GM21825 (cell line): ENCODE data around the gene GOLT1A.

Experiments used
- ATAC-seq: cut with Tn5 transposase; IDR thresholded peaks from one replicate; pipeline ENCODE4 v1.9.1; 2021; ENCODE audit warnings: mild to moderate bottlenecking, moderate library complexity; ENCODE audit not compliant: unreplicated experiment

GOLT1A gene

DNA sequence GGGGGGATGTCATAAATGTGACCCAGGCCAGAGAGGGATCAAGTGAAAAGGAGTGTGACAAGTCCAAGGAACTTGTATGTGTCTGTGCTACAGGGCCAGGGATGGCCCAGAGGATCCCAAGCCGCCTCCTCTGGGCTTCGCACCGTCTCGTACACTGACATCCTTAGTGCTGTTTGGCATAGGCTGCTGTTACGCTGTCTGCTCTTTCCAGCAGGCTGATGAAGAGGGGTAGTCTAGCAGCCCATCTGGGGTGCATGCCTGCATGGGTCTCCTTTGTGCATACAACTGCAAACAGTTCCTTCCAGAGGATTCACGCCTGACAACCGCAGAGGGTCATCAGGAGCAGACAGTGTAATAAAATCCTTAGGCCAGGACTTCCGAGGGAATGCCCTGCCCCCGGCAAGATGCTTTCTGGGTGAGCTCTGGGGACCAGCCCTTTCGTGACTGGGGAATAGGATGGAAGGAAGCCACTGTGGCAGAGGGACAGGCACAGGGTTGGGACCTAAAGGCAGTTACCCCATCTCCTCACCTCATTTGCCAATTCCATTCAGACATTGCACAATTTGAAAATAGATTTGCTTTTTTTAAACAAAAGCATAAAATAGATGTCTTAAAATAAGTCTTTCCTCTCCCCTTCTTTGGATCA, 6.3 kb upstream of the GOLT1A start:
- no peak for ATAC-seq

DNA sequence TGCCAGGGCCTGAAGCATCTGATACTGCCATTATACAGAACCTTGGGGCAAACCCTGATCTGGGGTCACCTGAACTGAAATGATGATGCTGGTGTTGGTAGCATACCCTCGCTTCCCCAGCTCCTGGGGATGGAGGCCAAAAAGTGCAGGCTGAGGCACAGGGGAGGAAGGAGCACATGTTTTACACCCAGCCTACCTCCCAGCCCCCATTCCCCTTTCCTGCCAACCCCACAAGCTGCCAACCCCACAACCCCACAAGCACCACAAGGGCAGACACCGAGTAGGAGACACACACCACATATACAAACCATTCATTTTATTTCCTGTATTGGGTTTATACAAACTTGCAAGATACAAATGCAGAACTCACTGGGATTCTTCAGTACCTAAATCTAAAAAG, 4.8 kb upstream of the GOLT1A start:
- ATAC-seq = no peak

DNA sequence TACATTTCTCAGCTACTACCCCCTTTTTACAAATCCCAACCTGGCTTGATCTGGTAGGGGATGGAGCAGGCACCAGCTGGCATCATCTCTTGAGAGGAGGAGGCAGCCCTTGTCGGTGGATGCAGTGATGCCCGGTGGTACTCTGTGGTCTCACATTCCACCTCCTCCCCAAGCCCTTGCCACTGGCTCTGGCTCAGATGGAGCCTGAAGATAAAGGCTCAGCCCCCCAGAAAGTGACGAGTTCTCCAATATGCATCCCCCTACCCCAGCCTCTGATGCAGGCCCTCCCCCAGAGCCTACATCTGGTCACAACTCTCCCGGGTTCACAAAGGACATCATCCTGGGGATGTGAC, 3.8 kb upstream of the GOLT1A start:
- ATAC-seq = no peak

DNA sequence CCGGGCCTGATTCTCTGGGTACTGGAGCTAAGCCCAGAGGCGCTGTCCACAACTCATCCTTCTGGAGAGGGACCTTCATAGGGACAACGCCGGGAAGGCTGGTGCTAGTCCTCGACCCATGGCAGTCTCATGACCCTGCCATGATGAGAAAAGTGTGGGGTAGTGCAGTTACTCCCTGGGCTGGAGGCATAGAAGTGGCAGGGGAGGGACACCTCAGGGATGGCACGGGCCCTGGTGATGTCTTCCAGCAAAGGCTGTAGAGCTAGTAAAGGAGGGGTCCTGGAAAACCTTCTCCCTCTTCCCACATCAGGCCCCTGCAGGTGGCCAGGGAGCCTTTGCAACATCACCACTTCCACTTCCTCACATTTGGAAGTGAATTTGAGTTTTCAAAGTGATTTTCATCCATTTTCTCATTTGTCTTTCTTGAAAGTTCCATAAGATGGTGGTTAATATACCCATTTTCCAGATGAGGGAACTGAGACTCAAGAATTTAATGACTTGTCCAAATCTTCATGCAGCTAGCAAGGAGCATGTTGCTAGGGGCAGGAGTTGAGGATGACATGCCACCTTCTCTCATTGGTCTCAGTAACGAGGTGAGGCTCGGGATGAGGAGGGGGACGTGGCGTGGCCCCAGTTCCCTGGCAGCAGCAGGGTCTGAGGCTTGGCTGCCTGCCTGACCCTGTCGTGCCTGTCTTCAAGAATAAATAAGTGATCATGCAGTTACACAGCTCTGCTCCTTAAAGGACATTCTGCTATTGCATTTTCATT, 3.3 kb upstream of the GOLT1A start:
- no peak for ATAC-seq

DNA sequence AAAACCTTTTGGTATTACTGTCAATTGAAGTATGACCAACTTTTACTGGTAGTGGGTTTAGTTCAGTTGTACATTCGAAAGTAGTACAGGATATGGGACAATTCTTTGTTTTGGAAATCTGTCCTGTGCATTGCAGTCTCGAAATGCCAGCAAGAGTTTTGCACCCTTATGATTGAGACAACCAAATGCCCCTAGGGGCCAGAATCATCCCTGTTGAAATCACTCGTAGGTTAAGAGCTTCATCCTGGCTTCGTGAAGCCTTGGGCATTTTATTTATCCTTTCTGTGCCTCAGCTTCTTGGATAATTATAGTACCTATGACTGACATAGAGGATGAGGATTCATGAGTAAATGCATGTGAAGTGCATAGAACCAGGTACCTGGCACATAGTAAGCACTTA, 2.4 kb upstream of the GOLT1A start:
- ATAC-seq = no peak

DNA sequence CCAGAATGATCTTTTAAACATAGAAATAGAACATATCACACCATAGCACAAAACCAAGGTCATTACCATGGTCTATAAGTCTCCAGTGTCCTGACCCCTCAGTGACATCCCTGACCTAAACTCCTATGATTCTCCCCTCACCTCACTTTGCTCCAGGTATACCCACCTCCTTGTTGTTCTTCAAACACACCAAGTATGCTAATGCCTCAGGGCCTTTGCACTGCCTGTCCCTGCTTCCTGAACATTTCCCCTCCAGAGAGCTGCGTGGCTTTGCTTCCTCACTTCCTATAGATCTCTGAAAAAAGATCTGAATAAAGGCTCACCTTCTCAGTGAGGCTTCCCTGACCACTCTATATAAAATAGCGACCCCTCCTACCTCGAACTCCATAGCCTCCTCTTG, 1.1 kb downstream of the GOLT1A start:
- no peak for ATAC-seq

DNA sequence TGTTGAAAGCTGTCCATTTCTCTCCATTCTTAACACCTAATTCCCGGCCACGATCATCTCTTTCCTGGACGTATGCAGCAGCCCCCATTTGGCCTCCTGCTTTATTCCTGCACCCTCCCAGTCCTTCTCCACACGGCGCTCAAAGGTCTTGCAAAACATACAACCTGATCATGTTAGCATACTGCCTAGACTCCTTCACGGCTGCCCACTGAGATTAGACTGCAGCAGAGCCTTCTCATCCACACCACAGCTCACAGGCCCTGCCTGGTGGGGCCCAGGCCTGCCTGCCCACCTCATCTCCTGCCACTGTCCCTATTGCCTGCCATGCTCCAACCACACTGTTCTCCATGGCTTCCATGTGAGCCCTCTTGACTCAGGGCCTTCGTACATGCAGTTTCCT, 2.7 kb downstream of the GOLT1A start:
- ATAC-seq = no peak

DNA sequence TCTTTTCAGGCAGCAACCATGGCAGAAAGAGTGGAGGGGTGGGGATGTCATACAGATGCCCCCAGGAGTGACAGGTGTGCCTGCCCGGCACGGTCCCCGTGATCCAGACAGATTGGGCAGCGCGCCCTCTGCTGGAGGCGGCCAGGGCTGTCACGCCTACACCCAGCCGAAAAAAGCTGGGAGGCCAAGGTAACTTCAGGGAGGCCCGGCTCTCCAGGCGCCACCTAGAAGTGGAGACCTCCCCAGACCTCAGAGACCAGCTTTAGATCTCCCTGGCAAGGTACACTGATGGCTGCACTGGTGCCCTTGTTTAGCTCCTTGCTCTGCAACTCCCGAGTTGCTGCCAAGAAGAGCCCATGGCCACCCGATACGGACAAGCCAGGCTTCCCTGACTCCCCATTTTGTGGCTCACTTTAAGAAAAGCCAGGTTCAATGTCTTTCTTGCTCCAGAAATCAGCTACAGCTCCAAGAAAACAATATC, 6.6 kb downstream of the GOLT1A start:
- no peak for ATAC-seq

DNA sequence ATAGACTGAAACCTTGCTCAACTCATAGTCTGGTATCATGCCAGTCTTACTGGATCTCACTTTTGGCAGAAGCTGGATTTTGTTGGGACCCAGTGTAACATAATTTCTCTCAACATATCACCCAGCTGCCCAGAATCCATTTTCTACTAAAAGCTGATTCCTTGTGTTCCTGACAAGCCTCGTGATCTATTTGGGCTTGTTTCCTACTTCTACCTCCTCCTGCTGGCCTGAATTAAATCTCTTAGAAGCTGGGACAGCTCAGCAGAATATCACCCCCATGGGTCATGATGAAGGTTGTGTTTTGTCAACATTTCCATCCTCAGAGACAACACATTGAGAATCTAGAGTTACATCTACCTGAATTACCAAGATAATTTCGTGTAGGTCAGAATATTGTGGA, 7.7 kb downstream of the GOLT1A start:
- no peak for ATAC-seq

DNA sequence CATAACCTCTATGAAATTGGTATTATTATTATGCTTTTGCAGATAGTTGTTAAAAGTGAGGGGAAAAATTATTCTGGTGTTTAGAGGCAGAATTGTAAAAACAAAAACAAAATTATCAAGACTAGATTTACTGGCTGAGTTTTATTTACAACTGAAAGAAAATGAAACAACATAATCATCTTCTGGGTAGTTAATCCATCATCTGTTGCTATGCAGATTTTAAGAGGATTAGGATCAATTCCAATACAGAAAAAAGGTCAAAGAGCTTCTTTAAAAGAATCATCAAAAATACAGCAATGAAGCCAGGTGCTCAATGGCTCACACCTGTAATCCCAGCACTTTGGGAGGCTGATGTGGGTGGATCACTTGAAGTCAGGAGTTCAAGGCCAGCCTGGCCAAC, 8.3 kb downstream of the GOLT1A start:
- ATAC-seq = no peak

DNA sequence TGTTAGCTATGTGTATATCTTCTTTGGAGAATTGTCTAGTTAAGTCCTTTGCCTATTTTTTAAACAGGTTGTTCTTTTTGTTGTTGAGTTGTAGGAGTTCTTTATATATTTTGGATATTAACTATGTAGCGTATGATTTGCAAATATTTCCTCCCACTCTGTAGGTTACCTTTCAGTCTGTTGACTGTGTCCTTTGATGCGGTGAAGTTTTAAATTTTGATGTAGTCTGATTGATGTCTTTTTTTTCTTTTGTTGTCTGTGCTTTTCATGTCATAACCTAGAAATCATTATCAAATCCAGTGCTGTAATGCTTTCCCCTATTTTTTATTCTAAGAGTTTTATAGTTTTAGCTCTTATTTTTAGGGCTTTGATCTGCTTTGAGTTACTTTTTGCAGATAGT, 8.8 kb downstream of the GOLT1A start:
- no peak for ATAC-seq

DNA sequence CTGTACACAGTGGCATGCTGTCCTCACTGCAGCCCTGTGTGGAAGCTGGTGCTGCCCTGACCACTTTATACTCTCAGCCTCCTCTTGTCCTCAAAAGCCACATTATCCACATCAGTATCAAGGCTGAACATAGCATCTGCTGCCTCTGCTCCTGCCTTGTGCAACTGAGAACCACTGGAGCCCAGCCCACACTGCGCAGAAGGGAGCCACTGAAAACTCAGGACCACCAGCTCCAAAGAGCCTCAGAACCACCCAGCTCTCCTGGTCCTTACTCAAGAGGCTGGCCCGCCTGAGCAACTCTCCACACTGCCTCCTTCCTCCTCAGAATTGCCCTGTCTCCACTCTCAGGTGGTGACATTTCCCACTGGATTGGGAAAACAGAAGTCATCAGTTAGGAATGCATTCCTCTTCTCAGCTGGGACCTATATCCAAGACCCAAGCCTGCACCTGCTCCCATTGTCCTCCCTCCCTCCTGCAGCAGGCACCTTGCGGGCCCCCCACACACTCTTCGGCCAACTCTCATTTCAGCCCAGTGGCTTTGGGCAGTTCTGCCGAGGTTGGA, 10.5 kb downstream of the GOLT1A start:
- no peak for ATAC-seq

DNA sequence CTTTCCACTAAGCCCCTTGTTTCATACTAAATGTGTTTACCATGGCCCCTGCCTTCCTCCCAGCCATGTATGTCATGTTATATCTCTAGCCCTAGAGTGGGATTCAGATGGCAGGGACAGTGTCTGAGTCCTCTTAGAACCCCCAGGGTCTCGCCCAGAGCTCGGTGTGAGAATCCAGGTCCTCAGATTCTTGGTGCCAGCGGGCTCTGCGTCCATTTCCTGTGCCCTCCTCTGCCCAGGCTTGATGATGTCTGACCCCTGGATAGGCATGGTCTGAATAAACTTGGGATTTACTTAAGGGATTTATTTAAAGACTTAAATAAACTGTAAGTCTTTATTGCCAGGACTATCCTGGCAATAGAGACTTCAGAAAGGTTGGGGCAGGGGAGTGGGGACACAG, 11.3 kb downstream of the GOLT1A start:
- ATAC-seq = no peak

DNA sequence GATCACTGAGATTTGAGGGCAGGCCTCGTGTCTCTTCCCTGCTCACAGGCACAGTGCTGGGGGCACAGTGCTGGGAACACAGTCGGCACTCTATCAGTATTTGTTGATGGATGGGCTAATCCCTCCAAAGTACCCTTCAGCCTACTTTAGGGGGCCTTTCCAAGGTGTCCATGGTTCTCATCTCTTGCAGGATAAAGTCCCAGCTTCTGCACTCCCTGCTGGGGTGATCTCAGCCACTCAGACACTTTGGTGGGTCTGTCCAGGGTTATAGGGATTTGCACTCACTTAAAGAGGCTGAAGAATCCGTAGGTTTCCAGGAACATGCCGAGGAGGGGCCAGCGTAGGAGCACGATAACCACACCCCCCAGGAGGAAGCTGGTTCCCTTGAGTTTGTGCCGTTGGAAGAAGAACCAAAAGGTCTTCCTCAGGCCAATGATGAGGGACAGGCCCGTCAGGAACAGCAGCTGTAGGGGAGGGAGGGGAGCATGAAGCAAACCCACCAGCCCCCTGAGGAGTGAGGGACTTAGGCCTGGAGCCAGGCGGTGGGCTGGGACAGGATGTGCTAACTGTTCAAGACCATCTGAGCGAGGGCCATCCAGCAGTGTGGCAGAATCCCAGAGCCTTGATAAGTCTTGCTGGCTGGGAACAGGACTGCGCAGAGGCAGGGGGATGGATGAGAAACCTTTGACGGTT, 12.3 kb downstream of the GOLT1A start:
- no peak for ATAC-seq

DNA sequence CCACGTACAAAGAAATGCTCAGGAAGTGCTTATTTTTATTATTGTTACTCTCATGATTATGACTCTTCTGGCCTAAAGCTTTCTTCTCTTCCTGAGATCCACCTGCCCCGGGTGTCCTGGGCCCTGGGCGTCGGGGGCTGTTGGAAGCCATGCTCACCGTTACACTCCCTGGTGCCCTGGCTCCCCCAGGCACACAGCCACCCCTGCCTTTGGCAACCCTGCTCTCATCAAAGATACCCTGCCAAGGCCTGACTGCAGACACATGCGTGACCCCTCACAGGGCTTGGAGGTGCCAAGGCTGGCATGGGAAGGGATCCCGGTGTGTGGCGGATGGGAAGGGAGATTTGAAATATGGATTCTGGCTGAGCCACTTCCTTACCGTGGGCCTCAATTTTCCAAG, 14.2 kb downstream of the GOLT1A start:
- ATAC-seq = no peak

DNA sequence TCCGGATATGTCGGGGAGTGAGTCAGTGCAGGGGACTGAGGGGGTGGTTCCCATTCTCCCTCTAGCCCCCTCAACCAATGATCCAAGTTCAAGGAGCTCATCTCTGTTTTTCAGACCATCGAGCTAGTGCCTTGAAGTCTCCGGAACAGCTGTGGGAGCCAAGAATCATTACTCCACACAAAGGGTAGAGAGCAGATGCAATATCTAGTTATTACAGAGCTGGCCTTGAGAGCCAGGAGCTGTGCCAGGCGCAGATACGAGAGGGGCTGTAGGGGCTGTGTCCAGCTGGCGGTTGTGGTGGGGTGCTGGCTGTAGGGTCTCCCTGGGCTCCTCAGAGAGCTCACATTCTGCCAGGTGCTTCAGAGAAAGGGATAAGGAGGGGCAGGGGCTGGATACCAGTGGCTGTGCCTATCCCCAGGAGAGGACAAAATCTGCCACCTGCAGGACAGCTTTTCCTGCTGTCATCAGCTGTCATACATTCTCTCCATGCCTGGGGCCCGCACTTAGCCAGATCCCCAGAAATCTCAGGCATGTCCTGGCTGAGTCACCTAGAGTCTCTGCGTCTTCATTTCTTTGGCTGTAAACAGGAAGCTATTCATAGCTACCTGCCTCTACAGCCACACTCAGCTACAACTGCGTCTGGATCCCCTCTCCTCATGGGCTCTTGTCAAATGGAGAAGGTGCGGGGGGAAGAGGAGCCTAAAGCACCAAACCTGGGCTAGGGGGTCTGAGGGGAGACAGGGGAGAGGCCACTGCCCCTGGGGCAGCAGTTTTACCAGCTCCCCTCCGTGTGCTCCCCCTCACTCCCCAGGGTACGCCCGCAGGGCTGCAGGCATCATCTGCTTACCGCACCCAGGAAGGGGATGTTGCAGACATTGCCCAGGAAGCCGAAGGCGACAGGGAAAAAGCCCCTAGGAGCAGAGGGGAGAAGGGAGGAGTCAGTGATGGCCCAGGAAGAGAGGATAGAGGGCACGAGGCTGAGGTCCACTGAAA, 15.1 kb downstream of the GOLT1A start:
- no peak for ATAC-seq

DNA sequence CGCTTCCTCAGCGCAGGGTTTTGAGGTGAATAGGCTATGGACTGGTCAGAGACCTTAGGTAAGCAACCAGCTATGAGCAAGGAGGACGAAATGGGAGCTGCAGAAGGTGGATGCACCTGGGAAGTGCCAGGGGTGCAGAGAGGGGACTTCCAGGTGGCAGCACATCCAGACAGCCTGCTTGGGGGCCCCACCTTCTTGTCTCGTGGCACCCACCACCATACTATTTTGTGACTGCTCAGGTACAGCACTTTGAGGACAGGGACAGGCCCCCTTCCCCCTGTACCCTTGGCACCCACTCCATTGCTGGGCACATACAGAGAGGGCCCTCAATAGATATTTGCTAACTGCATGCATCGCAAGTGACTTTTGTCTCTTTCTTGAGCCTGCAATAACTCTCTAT, 16.7 kb downstream of the GOLT1A start:
- no peak for ATAC-seq

DNA sequence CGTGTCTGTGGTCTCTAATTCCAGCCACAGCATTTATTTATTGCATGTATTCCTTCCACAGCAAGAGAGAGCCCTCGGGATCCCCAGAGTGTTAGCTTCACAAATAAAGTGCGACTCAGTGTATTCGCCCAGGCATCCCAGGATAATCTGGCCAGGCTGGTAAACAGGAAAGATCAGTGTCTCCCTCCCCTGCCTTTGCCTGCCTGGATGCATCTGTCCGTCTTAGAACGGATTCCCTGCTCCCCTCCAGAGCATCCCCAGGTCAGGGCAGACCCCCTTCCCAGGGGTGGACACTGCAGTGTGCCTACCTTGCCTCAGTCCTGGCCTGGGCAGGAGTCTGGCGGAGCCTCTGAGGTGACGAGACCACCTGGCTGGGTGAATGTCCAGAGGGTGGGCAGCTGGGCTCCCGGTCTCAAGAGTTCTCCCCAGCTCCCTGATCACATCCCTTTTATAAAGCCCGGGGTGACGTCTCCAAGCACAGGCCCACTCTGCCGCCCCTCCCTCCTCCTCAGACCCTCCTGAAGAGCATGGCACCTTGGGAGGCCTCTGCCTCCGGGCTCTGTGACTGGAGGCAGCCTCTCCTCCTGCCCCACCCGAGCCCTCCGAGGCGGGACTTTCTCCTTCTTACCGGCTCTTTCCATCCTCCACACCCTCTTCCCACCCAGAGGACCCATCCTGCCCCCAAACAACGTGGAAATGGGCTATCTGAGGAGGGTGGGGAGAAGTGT, 17.6 kb downstream of the GOLT1A start, which contains the start of gene KISS1:
TSS of gene KISS1 (minus strand) at position 424 of the 728 bp plus-strand sequence. CDS start 3,615 bp downstream, outside the sequence.
- no peak for ATAC-seq

DNA sequence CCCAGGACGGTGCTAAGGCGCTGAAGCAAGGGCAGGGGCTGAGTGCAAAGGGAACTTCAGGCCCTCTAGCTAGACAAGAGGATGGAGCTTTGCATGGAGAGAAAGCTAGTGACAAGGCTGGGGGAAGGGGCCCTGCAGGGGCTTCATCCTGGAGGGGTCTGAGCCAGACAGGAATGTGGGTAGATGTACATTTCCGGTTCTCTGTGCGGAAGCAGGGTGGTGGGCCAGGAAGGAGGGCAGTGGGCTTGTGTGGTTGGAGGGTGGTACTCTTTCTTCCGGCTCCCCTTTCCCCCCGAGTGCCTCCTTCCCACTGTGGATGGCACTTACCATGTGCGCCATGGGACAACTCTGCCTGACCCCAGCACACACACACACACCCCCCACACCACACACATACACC, 19.0 kb downstream of the GOLT1A start:
- no peak for ATAC-seq

DNA sequence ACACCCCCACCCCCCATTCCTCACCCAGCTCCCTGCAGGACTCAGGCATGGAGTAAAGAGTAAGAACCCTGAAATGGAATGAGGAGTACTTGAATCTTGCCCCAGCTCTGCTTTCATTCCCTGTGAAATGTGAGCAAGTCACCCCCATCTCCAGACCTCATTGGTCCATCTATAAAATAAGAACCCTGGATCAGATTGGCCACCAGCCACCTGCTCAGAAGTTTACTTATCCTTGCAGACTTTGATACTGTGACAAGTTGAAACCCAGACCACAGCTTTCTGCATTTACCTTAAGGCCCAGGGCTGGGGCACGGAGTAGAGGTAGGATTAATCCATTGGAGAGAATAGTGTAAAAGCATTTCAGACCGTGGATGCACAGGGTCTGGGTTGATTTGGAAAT, 19.7 kb downstream of the GOLT1A start:
- no peak for ATAC-seq
